H9 (cell line): ENCODE data around the gene ARID3A. TPM values are rescaled to one million over a fixed set of nuclear protein-coding genes. Genes with fewer than 3 reads are reported as not detected.

ENCODE experiments used
- DNase-seq: peaks from one replicate; pipeline ENCODE4 v3.0.0-alpha.2; 2017
- H2AFZ ChIP-seq: one replicate; pipeline ENCODE4 v1.6.1; 2013; ENCODE audit warnings: mild to moderate bottlenecking, low read length, control low read depth, moderate library complexity
- H2AK5ac ChIP-seq: 2 replicates; pipeline ENCODE4 v1.6.1; 2013; ENCODE audit warnings: low read length, control low read depth, mixed read lengths; ENCODE audit not compliant: insufficient read length
- H2BK120ac ChIP-seq: one replicate; pipeline ENCODE4 v1.6.1; 2013; ENCODE audit warnings: low read depth, mild to moderate bottlenecking, low read length, control low read depth, inconsistent platforms; ENCODE audit not compliant: poor library complexity, severe bottlenecking
- H2BK12ac ChIP-seq: 2 replicates; pipeline ENCODE4 v1.6.1; 2013; ENCODE audit warnings: low read length, control low read depth, mixed read lengths, low read depth; ENCODE audit not compliant: insufficient read length
- H2BK15ac ChIP-seq: 2 replicates; pipeline ENCODE4 v1.6.1; 2013; ENCODE audit warnings: low read depth, low read length, control low read depth
- H2BK20ac ChIP-seq: one replicate; pipeline ENCODE4 v1.6.1; 2013; ENCODE audit warnings: low read depth, mild to moderate bottlenecking, low read length, control low read depth, inconsistent platforms; ENCODE audit not compliant: poor library complexity, severe bottlenecking
- H2BK5ac ChIP-seq: 2 replicates; pipeline ENCODE4 v1.6.1; 2013; ENCODE audit warnings: low read length, control low read depth, mixed read lengths; ENCODE audit not compliant: insufficient read length
- H3K14ac ChIP-seq: 2 replicates; pipeline ENCODE4 v1.6.1; 2013; ENCODE audit warnings: low read length, control low read depth; ENCODE audit not compliant: insufficient read depth
- H3K18ac ChIP-seq: 2 replicates; pipeline ENCODE4 v1.6.1; 2013; ENCODE audit warnings: low read depth, mild to moderate bottlenecking, mixed read lengths, low read length, control low read depth; ENCODE audit not compliant: insufficient read length
- H3K23ac ChIP-seq: 2 replicates; pipeline ENCODE4 v1.6.1; 2013; ENCODE audit warnings: low read length, control low read depth, mixed read lengths, low read depth; ENCODE audit not compliant: insufficient read length
- H3K23me2 ChIP-seq: 2 replicates; pipeline ENCODE4 v1.6.1; 2013; ENCODE audit warnings: low read depth, mild to moderate bottlenecking, mixed read lengths, low read length, control low read depth; ENCODE audit not compliant: insufficient read length, poor library complexity, severe bottlenecking
- H3K27ac ChIP-seq: 2 replicates; pipeline ENCODE4 v1.5.1; 2013; ENCODE audit warnings: low read length, control low read depth, mixed read lengths, low read depth; ENCODE audit not compliant: insufficient read length
- H3K27me3 ChIP-seq: 2 replicates; pipeline ENCODE4 v1.6.1; 2013; ENCODE audit warnings: low read length, control low read depth, inconsistent platforms; ENCODE audit not compliant: insufficient read depth
- H3K4ac ChIP-seq: 2 replicates; pipeline ENCODE4 v1.6.1; 2013; ENCODE audit warnings: low read depth, mild to moderate bottlenecking, control low read depth, inconsistent platforms, low read length, moderate library complexity
- H3K4me1 ChIP-seq: 2 replicates; pipeline ENCODE4 v1.6.1; 2013; ENCODE audit warnings: low read length, control low read depth, inconsistent platforms; ENCODE audit not compliant: insufficient read depth
- H3K4me2 ChIP-seq: 2 replicates; pipeline ENCODE4 v1.6.1; 2013; ENCODE audit warnings: low read length, control low read depth, mixed read lengths; ENCODE audit not compliant: insufficient read length, insufficient read depth
- H3K56ac ChIP-seq: 2 replicates; pipeline ENCODE4 v1.6.1; 2013; ENCODE audit warnings: low read depth, mild to moderate bottlenecking, mixed read lengths, low read length, control low read depth; ENCODE audit not compliant: insufficient read length
- H3K79me1 ChIP-seq: 2 replicates; pipeline ENCODE4 v1.6.1; 2013; ENCODE audit warnings: low read depth, mild to moderate bottlenecking, moderate library complexity, low read length, control low read depth, inconsistent platforms; ENCODE audit not compliant: insufficient read depth, poor library complexity, severe bottlenecking
- H3K79me2 ChIP-seq: 2 replicates; pipeline ENCODE4 v1.6.1; 2013; ENCODE audit warnings: low read length, control low read depth, inconsistent platforms; ENCODE audit not compliant: insufficient read depth
- H3K9ac ChIP-seq: 2 replicates; pipeline ENCODE4 v1.6.1; 2013; ENCODE audit warnings: low read length, control low read depth, mixed read lengths; ENCODE audit not compliant: insufficient read length; ENCODE audit errors: extremely low read depth
- H3K9me3 ChIP-seq: one replicate; pipeline ENCODE4 v1.6.1; 2013; ENCODE audit warnings: low read depth, low read length, inconsistent platforms; ENCODE audit not compliant: control insufficient read depth
- H3T11ph ChIP-seq: one replicate; pipeline ENCODE4 v1.6.1; 2013; ENCODE audit warnings: mild to moderate bottlenecking, low read length, control low read depth, inconsistent platforms
- H4K20me1 ChIP-seq: one replicate; pipeline ENCODE4 v1.6.1; 2013; ENCODE audit not compliant: control insufficient read depth, insufficient read length, insufficient read depth
- H4K5ac ChIP-seq: 2 replicates; pipeline ENCODE4 v1.6.1; 2013; ENCODE audit warnings: low read depth, mild to moderate bottlenecking, mixed read lengths, low read length, control low read depth; ENCODE audit not compliant: insufficient read length
- H4K8ac ChIP-seq: replicated peaks from 2 replicates; pipeline ENCODE4 v1.6.1; 2013; ENCODE audit warnings: low read length, control low read depth, mixed read lengths, low read depth; ENCODE audit not compliant: insufficient read length
- H4K91ac ChIP-seq: 2 replicates; pipeline ENCODE4 v1.6.1; 2013; ENCODE audit warnings: low read depth, mild to moderate bottlenecking, moderate library complexity, mixed read lengths, low read length, control low read depth; ENCODE audit not compliant: insufficient read length
- H3K27ac Mint-ChIP-seq, 3 experiments: 2 replicates in 2 of 3; 3 replicates in 1 of 3; pipeline ENCODE4 v1.8.0; 2020 to 2021; ENCODE audit warnings: mixed read lengths in 3 of 3, mild to moderate bottlenecking in 1 of 3, moderate library complexity in 1 of 3
- H3K27me3 Mint-ChIP-seq: 2 replicates; pipeline ENCODE4 v1.8.0; 2021; ENCODE audit warnings: low read depth, mild to moderate bottlenecking, moderate library complexity, mixed read lengths
- H3K36me3 Mint-ChIP-seq, 3 experiments: 2 replicates in 2 of 3; 3 replicates in 1 of 3; pipeline ENCODE4 v1.8.0; 2020 to 2021; ENCODE audit warnings: low read depth in 3 of 3, mixed read lengths in 3 of 3; ENCODE audit not compliant: insufficient read depth in 1 of 3
- H3K4me1 Mint-ChIP-seq, 2 experiments: 2 replicates each; pipeline ENCODE4 v1.8.0; 2020; ENCODE audit warnings: mixed read lengths in 2 of 2
- H3K4me3 Mint-ChIP-seq, 2 experiments: 2 replicates in 1 of 2; 3 replicates in 1 of 2; pipeline ENCODE4 v1.8.0; 2020 to 2021; ENCODE audit warnings: mild to moderate bottlenecking in 2 of 2, mixed read lengths in 2 of 2, moderate library complexity in 1 of 2
- H3K9me3 Mint-ChIP-seq, 2 experiments: 2 replicates in 1 of 2; 3 replicates in 1 of 2; pipeline ENCODE4 v1.8.0; 2020; ENCODE audit warnings: mild to moderate bottlenecking in 2 of 2, mixed read lengths in 2 of 2, moderate library complexity in 1 of 2
- CTCF ChIP-seq: fragments of 200-600 bp; sonication (generic); conservative IDR thresholded peaks from 3 replicates; pipeline ENCODE4 v1.8.0; 2021; ENCODE audit warnings: antibody characterized with exemption, mild to moderate bottlenecking
- WGBS: extraction: QIAGEN DNeasy Blood & Tissue Kit; methylation state at CpG from one replicate; pipeline ENCODE4 v1.1.7; 2013; ENCODE audit warnings: missing lambda C conversion rate, low lambda C conversion rate, mixed read lengths; ENCODE audit not compliant: insufficient read length; ENCODE audit errors: extremely low coverage; 5-methylcytosine and 5-hydroxymethylcytosine counted together
- total RNA-seq: library from RNA; stranded (reverse); gene quantifications from 2 replicates; pipeline ENCODE4 v1.2.1, GENCODE V29; 2021

ARID3A gene
- total RNA-seq, 1 experiment from 2014 or later = 98.3 TPM

GRCh38 chr19:1004803-1005664, 79.2 kb downstream of the ARID3A start:
- peaks cover 10% of the 10 kb centered on the region for H3K23me2 ChIP-seq
- H3T11ph ChIP-seq = no peak overlapping the region
- H2BK20ac ChIP-seq = no peak overlapping the region
- H3K9ac ChIP-seq = no peak overlapping the region
- H3K23ac ChIP-seq = no peak overlapping the region
- no peak overlapping the region for H2BK5ac ChIP-seq
- no peak overlapping the region for H2BK15ac ChIP-seq
- Mint-ChIP-seq H3K4me3 (no peak overlapping the region), H3K27ac (peak overlapping the region; percentile 20 to 49 (median 46); a peak in 4 of 7 replicates), H3K36me3 (peaks cover 0 to 18% (median 8%) of the 10 kb centered on the region in 3 experiments; a peak in 4 of 7 replicates), H3K9me3 (no peaks in the 10 kb centered on the region), H3K27me3 (peaks cover 16% of the 10 kb centered on the region), H3K4me1 (peaks cover 0 to 3% of the 10 kb centered on the region in 2 experiments; a peak in 2 of 4 replicates)
- H3K4me1 ChIP-seq = no peaks in the 10 kb centered on the region
- H3K4ac ChIP-seq = no peak overlapping the region
- no CpG with 5 or more reads among the region's 70 CpGs for WGBS
- H3K56ac ChIP-seq = no peak overlapping the region
- no peak overlapping the region for H2BK120ac ChIP-seq
- no peak overlapping the region for H3K4me2 ChIP-seq
- TF ChIP-seq CTCF = no peak
- H3K18ac ChIP-seq = no peak overlapping the region
- H2AK5ac ChIP-seq = no peak overlapping the region
- H2AFZ ChIP-seq = no peak overlapping the region
- H3K27ac ChIP-seq = no peak overlapping the region
- no peak overlapping the region for H4K91ac ChIP-seq
- no peaks in the 10 kb centered on the region for H4K20me1 ChIP-seq
- H3K9me3 ChIP-seq = no peaks in the 10 kb centered on the region
- no peak for DNase-seq
- no peaks in the 10 kb centered on the region for H3K79me1 ChIP-seq
- peaks cover 6% of the 10 kb centered on the region for H3K27me3 ChIP-seq
- no peak overlapping the region for H3K14ac ChIP-seq
- H4K5ac ChIP-seq = no peak overlapping the region
- H4K8ac ChIP-seq = no peak overlapping the region
- no peak overlapping the region for H2BK12ac ChIP-seq
- H3K79me2 ChIP-seq = 0 out of 2 replicates have a peak, but pooled peaks cover 2% of the 10 kb centered on the region
